CD4-positive, alpha-beta T cell treated with Interleukin-4 for 4 hours (primary cell): ENCODE results near the gene KCNH6.

Experiments used
- DNase-seq: peaks from one replicate; pipeline ENCODE4 v3.0.0-alpha.2; 2020

The KCNH6 gene

GRCh38 chr17:63563339-63563738 is 40.2 kb downstream of the KCNH6 start:
- no peak for DNase-seq

GRCh38 chr17:63564562-63564961 is 41.4 kb downstream of the KCNH6 start:
- no peak for DNase-seq

- no peak for DNase-seq
These were observed 44.1 kb downstream of the KCNH6 start for GRCh38 chr17:63567229-63567628.

GRCh38 chr17:63568563-63568962 is 45.4 kb downstream of the KCNH6 start:
- DNase-seq: no peak

GRCh38 chr17:63571632-63572310 is 48.6 kb downstream of the KCNH6 start:
- peak; percentile 31 for DNase-seq

GRCh38 chr17:63573634-63574033 is 50.5 kb downstream of the KCNH6 start:
- DNase-seq: no peak

GRCh38 chr17:63578027-63578768 is 55.0 kb downstream of the KCNH6 start:
- DNase-seq: no peak

- no peak for DNase-seq
These were observed 55.6 kb downstream of the KCNH6 start for GRCh38 chr17:63578769-63579111.

GRCh38 chr17:63579633-63580032 is 56.5 kb downstream of the KCNH6 start:
- no peak for DNase-seq

GRCh38 chr17:63587770-63588169 is 64.6 kb downstream of the KCNH6 start:
- no peak for DNase-seq

GRCh38 chr17:63588797-63589196 is 65.6 kb downstream of the KCNH6 start:
- DNase-seq: no peak

GRCh38 chr17:63589646-63590045 is 66.5 kb downstream of the KCNH6 start:
- DNase-seq: no peak

GRCh38 chr17:63592797-63593196 is 69.6 kb downstream of the KCNH6 start:
- DNase-seq: no peak

GRCh38 chr17:63595132-63595531 is 72.0 kb downstream of the KCNH6 start:
- no peak for DNase-seq
